IMR-90 (cell line): Measurements from ENCODE around the gene OTUD5.

Source experiments
- BHLHE40 ChIP-seq: fragments of 150-350 bp; IDR thresholded peaks from 2 replicates; pipeline ENCODE4 v1.6.1; 2016; ENCODE audit warnings: mild to moderate bottlenecking, low read depth, low read length
- CEBPB ChIP-seq: IDR thresholded peaks from 2 replicates; pipeline ENCODE4 v1.6.1; 2012; ENCODE audit warnings: low read depth, low read length, improper control_type of control experiment
- CHD1 ChIP-seq: IDR thresholded peaks from 2 replicates; pipeline ENCODE4 v1.6.1; 2012; ENCODE audit warnings: low read depth, low read length, improper control_type of control experiment
- ELK1 ChIP-seq: fragments of 150-350 bp; IDR thresholded peaks from 2 replicates; pipeline ENCODE4 v1.6.1; 2016; ENCODE audit warnings: low read depth, mild to moderate bottlenecking, low read length, moderate library complexity, borderline replicate concordance
- FOS ChIP-seq: fragments of 150-350 bp; IDR thresholded peaks from 2 replicates; pipeline ENCODE4 v1.6.1; 2016; ENCODE audit warnings: low read depth, low read length
- MAZ ChIP-seq: IDR thresholded peaks from 2 replicates; pipeline ENCODE4 v1.6.1; 2012; ENCODE audit warnings: low read depth, mild to moderate bottlenecking, low read length, improper control_type of control experiment, moderate library complexity, borderline replicate concordance
- MXI1 ChIP-seq: IDR thresholded peaks from 2 replicates; pipeline ENCODE4 v1.6.1; 2012; ENCODE audit warnings: low read depth, mild to moderate bottlenecking, low read length, moderate library complexity, borderline replicate concordance
- NFE2L2 ChIP-seq: fragments of 150-350 bp; IDR thresholded peaks from 2 replicates; pipeline ENCODE4 v1.6.1; 2016; ENCODE audit warnings: low read depth, mild to moderate bottlenecking, low read length
- POLR2A ChIP-seq: IDR thresholded peaks from 2 replicates; pipeline ENCODE4 v1.6.1; 2012; ENCODE audit warnings: mild to moderate bottlenecking, low read depth, low read length
- RAD21 ChIP-seq: IDR thresholded peaks from 2 replicates; pipeline ENCODE4 v1.6.1; 2012; ENCODE audit warnings: low read length, improper control_type of control experiment
- RCOR1 ChIP-seq: IDR thresholded peaks from 2 replicates; pipeline ENCODE4 v1.6.1; 2012; ENCODE audit warnings: mild to moderate bottlenecking, low read length, improper control_type of control experiment; ENCODE audit not compliant: insufficient replicate concordance
- SMC3 ChIP-seq: fragments of 150-350 bp; IDR thresholded peaks from 2 replicates; pipeline ENCODE4 v1.6.1; 2016; ENCODE audit warnings: low read depth, mild to moderate bottlenecking, antibody characterized with exemption, low read length, moderate library complexity
- TF ChIP-seq, protein P1 (sequence below): conservative IDR thresholded peaks from 2 replicates; pipeline ENCODE4 v1.5.1; 2012; ENCODE audit warnings: mild to moderate bottlenecking, low read depth, low read length, improper control_type of control experiment
- TF ChIP-seq, protein P2 (sequence below): fragments of 150-350 bp; IDR thresholded peaks from 2 replicates; pipeline ENCODE4 v1.6.1; 2017; ENCODE audit warnings: mild to moderate bottlenecking, antibody characterized with exemption, low read length, low read depth

DNA sequence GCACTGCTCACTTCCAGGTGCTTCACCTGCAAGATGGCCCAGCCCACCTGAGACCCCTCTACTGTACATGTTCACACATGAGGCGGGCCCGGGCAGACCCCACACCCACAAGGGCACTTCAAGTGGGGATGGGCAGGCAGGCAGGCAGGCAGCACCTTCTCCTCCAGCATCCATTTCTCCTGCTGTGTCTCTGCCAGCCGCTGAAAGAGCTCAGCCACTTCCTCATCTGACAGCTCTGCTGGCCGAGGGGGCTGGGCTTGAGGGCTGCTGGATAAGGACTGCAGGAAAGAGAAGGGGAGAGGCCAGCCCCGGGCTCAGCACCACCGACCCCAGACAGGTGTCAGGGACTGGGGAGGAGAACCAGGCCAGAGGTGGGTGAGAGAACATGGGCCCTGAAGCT is 18.7 kb upstream of the OTUD5 start:
- TF ChIP-seq, protein P1, sequence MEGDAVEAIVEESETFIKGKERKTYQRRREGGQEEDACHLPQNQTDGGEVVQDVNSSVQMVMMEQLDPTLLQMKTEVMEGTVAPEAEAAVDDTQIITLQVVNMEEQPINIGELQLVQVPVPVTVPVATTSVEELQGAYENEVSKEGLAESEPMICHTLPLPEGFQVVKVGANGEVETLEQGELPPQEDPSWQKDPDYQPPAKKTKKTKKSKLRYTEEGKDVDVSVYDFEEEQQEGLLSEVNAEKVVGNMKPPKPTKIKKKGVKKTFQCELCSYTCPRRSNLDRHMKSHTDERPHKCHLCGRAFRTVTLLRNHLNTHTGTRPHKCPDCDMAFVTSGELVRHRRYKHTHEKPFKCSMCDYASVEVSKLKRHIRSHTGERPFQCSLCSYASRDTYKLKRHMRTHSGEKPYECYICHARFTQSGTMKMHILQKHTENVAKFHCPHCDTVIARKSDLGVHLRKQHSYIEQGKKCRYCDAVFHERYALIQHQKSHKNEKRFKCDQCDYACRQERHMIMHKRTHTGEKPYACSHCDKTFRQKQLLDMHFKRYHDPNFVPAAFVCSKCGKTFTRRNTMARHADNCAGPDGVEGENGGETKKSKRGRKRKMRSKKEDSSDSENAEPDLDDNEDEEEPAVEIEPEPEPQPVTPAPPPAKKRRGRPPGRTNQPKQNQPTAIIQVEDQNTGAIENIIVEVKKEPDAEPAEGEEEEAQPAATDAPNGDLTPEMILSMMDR: no peak
- TF ChIP-seq ELK1 (no peak), POLR2A (no peak), RCOR1 (no peak), NFE2L2 (no peak), SMC3 (no peak), RAD21 (no peak), MXI1 (no peak), CEBPB (no peak), MAZ (no peak), CHD1 (no peak), FOS (no peak), BHLHE40 (no peak)
- TF ChIP-seq, protein P2, sequence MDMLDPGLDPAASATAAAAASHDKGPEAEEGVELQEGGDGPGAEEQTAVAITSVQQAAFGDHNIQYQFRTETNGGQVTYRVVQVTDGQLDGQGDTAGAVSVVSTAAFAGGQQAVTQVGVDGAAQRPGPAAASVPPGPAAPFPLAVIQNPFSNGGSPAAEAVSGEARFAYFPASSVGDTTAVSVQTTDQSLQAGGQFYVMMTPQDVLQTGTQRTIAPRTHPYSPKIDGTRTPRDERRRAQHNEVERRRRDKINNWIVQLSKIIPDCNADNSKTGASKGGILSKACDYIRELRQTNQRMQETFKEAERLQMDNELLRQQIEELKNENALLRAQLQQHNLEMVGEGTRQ: no peak
